DND-41 (cell line): ENCODE data around the gene PXN.
"Not testable (repeated sequence)": the region's sequence is repeated elsewhere in the genome, so short reads cannot be mapped to it uniquely, and the experiment has no call there.

Experiments used
- ATAC-seq: fragments of 200-7000 bp; cut with Tn5 transposase; 3 replicates; pipeline ENCODE4 v1.9.1; 2021; ENCODE audit warnings: low read depth; ENCODE audit not compliant: insufficient read depth
- DNase-seq: peaks from one replicate; pipeline ENCODE4 v3.0.0-alpha.2; 2020
- H2AFZ ChIP-seq: 2 replicates; pipeline ENCODE4 v1.6.0; 2012; ENCODE audit warnings: low read depth, low read length
- H3K27ac ChIP-seq: 2 replicates; pipeline ENCODE4 v1.5.1; 2012; ENCODE audit warnings: low read length, inconsistent platforms
- H3K27me3 ChIP-seq: fragments of 200-600 bp; sonication (generic); 2 replicates; pipeline ENCODE4 v1.6.0; 2012; ENCODE audit warnings: low read length, mild to moderate bottlenecking, inconsistent platforms; ENCODE audit not compliant: insufficient read depth, poor library complexity
- H3K36me3 ChIP-seq: 2 replicates; pipeline ENCODE4 v1.5.1; 2012; ENCODE audit warnings: low read length, inconsistent platforms; ENCODE audit not compliant: insufficient read depth
- H3K4me1 ChIP-seq: 2 replicates; pipeline ENCODE4 v1.5.1; 2012; ENCODE audit warnings: mild to moderate bottlenecking, low read length; ENCODE audit not compliant: insufficient read depth
- H3K4me2 ChIP-seq: 2 replicates; pipeline ENCODE4 v1.6.0; 2012; ENCODE audit warnings: mild to moderate bottlenecking, moderate library complexity, low read length, inconsistent platforms; ENCODE audit not compliant: insufficient read depth
- H3K4me3 ChIP-seq, 2 experiments: fragments of 200-600 bp in 1 of 2; shearing (Covaris generic) in 1 of 2; 2 replicates each; pipeline ENCODE4 v1.5.1; 2012 to 2016; ENCODE audit warnings: inconsistent platforms in 2 of 2, low read length in 2 of 2, mild to moderate bottlenecking in 2 of 2, low read depth in 1 of 2, moderate library complexity in 1 of 2
- H3K79me2 ChIP-seq: 2 replicates; pipeline ENCODE4 v1.6.0; 2012; ENCODE audit warnings: low read length, inconsistent platforms; ENCODE audit not compliant: insufficient read depth
- H3K9ac ChIP-seq: 2 replicates; pipeline ENCODE4 v1.6.0; 2012; ENCODE audit warnings: low read depth, mild to moderate bottlenecking, inconsistent platforms, low read length, moderate library complexity
- H3K9me3 ChIP-seq: 2 replicates; pipeline ENCODE4 v1.5.1; 2012; ENCODE audit warnings: low read length, moderate library complexity, mild to moderate bottlenecking, inconsistent platforms; ENCODE audit not compliant: insufficient read depth, severe bottlenecking
- H4K20me1 ChIP-seq: 2 replicates; pipeline ENCODE4 v1.6.0; 2012; ENCODE audit warnings: low read length; ENCODE audit not compliant: insufficient read depth
- EZH2 ChIP-seq: IDR thresholded peaks from 3 replicates; pipeline ENCODE4 v1.6.1; 2012; ENCODE audit warnings: borderline replicate concordance, low read depth, mild to moderate bottlenecking, moderate library complexity, low read length, inconsistent platforms; ENCODE audit not compliant: severe bottlenecking
- TF ChIP-seq, protein P1 (sequence below): IDR thresholded peaks from 2 replicates; pipeline ENCODE4 v1.5.1; 2012; ENCODE audit warnings: borderline replicate concordance, low read length, moderate library complexity, mild to moderate bottlenecking; ENCODE audit not compliant: poor library complexity, severe bottlenecking; ENCODE audit errors: extremely low read depth

The PXN gene

DNA sequence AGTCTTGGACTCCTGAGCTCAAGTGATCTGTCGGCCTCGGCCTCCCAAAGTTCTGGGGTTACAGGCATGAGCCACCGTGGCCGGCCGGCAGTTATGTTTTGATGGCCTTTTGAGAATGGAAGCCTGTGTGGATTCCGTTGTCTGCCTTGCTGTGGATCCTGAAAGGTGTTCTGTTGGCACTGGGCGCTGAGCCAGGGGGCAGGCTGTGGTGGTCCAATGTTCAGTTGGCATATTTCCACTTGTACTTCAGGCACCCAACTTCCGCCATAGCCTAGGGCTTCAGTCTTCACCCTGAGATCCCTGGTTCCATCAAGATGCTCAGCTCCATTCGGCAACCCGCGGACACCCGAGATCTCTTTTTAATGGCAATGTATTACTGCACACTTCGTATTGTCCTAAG lies 58.3 kb downstream of the PXN start:
- Histone ChIP-seq H3K36me3 (peaks cover 38% of the 10 kb centered on the region), H3K79me2 (peaks cover 7% of the 10 kb centered on the region), H2AFZ (no peak overlapping the region), H3K9me3 (no peaks in the 10 kb centered on the region), H3K4me3 (no peak overlapping the region), H3K27me3 (no peaks in the 10 kb centered on the region), H4K20me1 (no peaks in the 10 kb centered on the region), H3K27ac (no peak overlapping the region), H3K9ac (no peak overlapping the region), H3K4me2 (no peak overlapping the region), H3K4me1 (peaks cover 7% of the 10 kb centered on the region)
- ATAC-seq (no peak), DNase-seq (no peak)
- TF ChIP-seq EZH2 = no peak
- TF ChIP-seq, protein P1, sequence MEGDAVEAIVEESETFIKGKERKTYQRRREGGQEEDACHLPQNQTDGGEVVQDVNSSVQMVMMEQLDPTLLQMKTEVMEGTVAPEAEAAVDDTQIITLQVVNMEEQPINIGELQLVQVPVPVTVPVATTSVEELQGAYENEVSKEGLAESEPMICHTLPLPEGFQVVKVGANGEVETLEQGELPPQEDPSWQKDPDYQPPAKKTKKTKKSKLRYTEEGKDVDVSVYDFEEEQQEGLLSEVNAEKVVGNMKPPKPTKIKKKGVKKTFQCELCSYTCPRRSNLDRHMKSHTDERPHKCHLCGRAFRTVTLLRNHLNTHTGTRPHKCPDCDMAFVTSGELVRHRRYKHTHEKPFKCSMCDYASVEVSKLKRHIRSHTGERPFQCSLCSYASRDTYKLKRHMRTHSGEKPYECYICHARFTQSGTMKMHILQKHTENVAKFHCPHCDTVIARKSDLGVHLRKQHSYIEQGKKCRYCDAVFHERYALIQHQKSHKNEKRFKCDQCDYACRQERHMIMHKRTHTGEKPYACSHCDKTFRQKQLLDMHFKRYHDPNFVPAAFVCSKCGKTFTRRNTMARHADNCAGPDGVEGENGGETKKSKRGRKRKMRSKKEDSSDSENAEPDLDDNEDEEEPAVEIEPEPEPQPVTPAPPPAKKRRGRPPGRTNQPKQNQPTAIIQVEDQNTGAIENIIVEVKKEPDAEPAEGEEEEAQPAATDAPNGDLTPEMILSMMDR = no peak

DNA sequence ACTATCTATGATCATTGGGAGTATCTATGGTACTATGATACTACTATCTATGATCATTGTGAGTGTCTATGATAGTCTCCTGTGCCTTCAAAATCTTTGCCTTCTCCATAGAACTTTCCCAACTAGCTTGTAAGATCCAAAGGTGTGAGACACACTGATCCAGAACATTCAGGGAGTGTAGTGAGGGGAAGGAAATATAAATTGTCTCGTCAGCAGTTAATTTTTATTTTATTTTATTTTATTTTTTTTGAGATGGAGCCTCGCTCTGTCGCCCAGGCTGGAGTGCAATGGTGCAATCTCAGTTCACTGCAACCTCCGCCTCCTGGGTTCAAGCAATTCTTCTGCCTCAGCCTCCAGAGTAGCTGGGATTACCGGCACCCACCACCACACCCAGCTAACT lies 58.7 kb downstream of the PXN start:
- H3K27ac ChIP-seq, H3K9me3 ChIP-seq, H3K4me2 ChIP-seq, DNase-seq, H3K4me3 ChIP-seq, H3K27me3 ChIP-seq, H4K20me1 ChIP-seq, H3K9ac ChIP-seq, H2AFZ ChIP-seq, ATAC-seq: not testable (repeated sequence)
- peaks cover 33% of the 10 kb centered on the region for H3K36me3 ChIP-seq
- H3K79me2 ChIP-seq = peaks cover 12% of the 10 kb centered on the region
- H3K4me1 ChIP-seq = peaks cover 11% of the 10 kb centered on the region

DNA sequence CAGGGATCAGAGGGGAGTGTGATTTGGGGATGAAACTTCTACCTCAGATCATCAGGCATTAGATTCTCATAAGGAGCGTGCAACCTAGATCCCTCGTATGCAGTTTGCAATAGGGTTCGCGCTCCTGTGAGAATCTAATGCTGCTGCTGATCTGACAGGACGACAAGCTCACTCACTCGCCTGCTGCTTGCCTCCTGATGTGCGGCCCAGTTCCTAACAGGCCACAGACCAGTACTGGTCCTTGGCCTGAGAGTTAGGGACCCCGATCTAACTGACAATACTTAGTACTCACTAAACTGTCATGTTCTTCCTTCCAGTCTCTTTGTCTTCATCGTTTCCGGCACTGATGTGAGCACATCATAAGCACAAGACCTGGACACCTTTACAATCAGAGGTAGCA lies 59.3 kb downstream of the PXN start:
- peaks cover 15% of the 10 kb centered on the region for H3K79me2 ChIP-seq
- no peaks in the 10 kb centered on the region for H3K9me3 ChIP-seq
- no peak for TF ChIP-seq EZH2
- TF ChIP-seq, protein P1 = no peak
- H3K4me2 ChIP-seq = no peak overlapping the region
- H4K20me1 ChIP-seq = no peaks in the 10 kb centered on the region
- no peak for ATAC-seq
- no peak overlapping the region for H2AFZ ChIP-seq
- H3K36me3 ChIP-seq = peaks cover 31% of the 10 kb centered on the region
- H3K9ac ChIP-seq = no peak overlapping the region
- H3K4me1 ChIP-seq = peaks cover 11% of the 10 kb centered on the region
- no peak for DNase-seq
- H3K27me3 ChIP-seq = no peaks in the 10 kb centered on the region
- no peak overlapping the region for H3K27ac ChIP-seq
- no peak overlapping the region for H3K4me3 ChIP-seq

DNA sequence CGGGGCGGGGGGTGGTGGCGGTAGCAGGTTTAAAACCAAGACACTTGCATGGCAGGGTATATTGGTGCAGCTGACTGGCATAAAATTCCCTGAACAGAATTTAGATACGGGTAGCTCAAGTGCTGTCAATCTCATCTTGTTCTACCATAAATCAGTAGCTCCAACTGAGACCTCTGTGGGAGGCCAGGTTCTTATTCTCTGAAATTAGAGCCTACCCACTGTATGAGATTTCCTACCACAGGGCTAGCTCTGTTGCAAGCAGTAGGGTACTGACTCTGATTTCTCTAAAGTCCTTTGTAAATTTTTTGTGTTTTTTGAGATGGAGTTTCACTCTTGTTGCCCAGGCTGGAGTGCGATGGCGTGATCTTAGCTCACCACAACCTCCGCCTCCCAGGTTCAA lies 61.4 kb downstream of the PXN start:
- peaks cover 20% of the 10 kb centered on the region for H3K4me1 ChIP-seq
- no peak overlapping the region for H3K27ac ChIP-seq
- no peak overlapping the region for H3K9ac ChIP-seq
- TF ChIP-seq, protein P1 = no peak
- TF ChIP-seq EZH2 = no peak
- H3K36me3 ChIP-seq = peaks cover 34% of the 10 kb centered on the region
- H4K20me1 ChIP-seq = peaks cover 16% of the 10 kb centered on the region
- no peak overlapping the region for H2AFZ ChIP-seq
- no peak overlapping the region for H3K4me2 ChIP-seq
- H3K4me3 ChIP-seq = no peak overlapping the region
- peaks cover 32% of the 10 kb centered on the region for H3K79me2 ChIP-seq
- no peaks in the 10 kb centered on the region for H3K27me3 ChIP-seq
- H3K9me3 ChIP-seq = no peaks in the 10 kb centered on the region
- no peak for DNase-seq
- no peak for ATAC-seq
